ENCODE results near the gene STXBP6.
"Not testable (repeated sequence)": the region's sequence is repeated elsewhere in the genome, so short reads cannot be mapped to it uniquely, and the experiment has no call there.

STXBP6 gene

DNA sequence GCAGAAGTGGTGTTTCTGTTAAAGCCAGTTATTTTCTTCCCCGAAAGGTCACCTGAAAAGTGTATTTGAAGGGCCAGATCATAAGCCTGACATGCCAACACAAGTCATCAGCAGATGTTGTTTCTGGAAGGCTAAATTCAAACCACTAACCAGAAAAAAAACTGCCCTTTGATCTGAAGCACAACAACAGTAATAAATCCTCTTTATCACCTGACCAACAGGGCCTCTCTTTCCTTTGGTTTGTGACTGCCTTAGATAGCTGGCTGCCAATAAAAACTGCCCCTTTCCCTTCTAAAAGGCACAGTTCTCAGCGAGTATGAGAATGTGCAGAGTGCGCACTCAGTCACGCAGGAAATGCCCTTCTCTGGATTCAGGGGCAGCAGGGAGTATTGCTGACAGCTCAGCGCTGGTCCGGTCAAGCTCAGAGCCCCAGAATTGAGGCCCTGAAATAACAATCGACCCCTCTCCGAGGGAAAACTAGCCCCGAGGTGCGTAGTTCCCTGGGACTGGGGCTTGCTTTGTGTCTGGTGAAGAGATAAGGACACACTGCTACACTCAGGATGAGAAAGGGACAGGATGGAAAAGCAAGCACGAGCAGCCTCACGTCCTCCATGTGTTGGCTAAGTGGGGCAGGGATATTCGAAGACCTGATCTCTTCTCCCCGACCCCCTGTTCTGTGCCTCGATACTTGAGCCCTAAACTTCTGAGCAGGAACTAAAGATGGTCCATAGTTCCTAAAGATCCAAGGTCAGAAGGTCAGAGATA is 231.7 kb downstream of the STXBP6 start:
- no peak for DNase-seq

DNA sequence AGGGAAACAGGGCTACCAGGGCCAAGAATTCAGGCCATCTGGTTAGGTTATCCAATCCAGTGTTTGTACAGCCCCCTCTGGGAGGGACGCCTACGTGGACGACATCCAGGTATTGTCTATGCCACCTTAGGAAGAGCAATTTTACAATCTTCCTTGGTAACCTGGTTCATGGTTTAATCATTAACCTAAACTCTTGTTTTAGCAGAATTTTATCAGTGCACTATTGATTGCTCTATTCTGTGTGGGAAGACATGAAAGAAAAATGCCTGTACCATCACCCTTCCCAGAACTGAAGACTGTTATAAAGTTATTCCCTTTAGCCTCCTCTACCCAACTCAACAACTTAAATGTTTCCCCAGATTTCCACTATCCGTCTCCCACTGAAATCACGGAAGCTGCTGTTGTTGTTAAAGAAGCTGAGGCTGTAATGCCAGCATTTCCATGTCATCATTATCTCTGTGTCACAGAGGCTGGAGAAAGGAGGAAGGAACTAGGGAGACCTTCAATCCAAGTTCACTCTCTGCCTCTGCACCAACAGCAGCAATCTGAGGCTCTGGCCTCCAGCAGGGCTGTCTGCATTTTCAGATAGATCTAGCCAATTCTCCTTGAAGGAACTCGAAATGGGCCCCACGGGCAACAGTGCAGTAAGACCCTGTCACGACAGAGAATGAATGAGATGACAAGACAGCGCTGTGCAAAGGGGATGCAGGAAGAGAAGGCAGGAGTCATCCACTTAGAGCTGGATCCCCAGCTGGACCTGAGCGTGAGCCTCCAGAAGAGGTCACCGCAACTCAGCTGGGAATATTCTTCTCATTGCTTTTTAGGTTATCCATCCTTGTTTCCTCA is 232.5 kb downstream of the STXBP6 start:
- no peak for DNase-seq

GRCh38 chr14:24816929-24817211 is 233.1 kb downstream of the STXBP6 start:
- DNase-seq = no peak

DNA sequence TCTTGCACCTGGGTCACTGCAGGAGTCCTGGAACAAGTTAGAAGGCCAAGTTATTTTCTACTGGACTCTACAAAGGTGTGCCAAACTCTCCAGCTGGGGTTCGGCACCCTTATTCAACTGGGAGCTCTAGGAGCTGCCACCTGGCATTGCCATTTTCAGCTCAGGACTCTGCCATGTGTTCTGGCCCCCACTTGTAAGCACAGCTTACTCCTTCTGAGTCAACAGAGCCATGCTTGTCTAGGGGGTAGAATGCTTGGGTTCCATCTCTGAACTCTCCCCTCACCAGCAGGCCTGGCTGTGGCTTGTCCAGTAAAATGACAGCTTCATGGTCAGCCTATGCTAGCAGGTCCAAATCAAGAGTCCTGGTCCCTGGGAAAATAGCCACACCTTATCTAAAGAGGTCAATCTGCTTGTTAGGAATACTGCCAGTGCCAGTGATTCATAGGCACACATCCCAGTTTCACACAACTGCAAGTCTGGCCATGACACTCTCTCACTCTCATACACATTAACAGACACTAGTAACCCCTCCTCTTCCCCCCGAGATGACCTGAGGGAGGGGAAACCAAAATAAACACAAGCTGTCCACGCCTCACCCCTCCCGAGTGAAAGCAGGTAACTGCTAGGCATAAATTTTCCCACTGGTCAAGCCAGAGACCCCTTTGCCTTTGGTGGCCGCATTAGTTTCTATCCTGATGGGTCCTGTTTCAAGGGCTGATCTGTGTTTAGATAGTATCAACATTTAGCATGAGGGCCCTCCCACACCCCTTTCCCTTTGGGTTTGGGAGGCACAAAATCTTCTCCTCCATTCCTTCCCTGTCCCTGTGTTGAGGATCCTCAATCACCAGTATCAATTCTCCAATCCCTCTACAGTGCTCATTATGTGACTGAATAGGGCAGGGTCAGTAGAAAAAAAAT is 233.7 kb downstream of the STXBP6 start:
- no peak for DNase-seq

DNA sequence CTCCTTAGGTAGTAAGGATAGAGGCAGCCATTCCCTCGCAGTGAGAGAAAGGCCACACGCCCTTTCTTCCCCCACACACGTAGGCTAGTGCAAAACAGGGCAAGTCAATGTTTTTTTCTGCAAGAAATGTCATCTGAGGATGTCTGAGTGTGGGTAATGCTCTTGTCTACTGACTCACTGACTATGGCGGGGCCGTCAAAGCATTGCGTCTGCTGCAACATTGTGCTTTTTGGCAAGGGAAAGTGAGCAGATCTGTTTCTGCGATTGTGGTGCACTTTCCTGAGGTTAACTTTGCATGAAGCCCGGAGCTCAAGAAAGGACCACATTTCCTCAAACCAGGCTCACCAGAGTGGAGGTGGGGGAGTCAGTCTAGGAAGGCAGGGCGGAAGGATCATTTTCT is 234.4 kb downstream of the STXBP6 start:
- no peak for DNase-seq

GRCh38 chr14:24814944-24815343 is 235.0 kb downstream of the STXBP6 start:
- DNase-seq = no peak

GRCh38 chr14:24814346-24814745 is 235.6 kb downstream of the STXBP6 start:
- DNase-seq = no peak

- no peak for DNase-seq
Measured at GRCh38 chr14:24813819-24814259, 236.1 kb downstream of the STXBP6 start.

DNA sequence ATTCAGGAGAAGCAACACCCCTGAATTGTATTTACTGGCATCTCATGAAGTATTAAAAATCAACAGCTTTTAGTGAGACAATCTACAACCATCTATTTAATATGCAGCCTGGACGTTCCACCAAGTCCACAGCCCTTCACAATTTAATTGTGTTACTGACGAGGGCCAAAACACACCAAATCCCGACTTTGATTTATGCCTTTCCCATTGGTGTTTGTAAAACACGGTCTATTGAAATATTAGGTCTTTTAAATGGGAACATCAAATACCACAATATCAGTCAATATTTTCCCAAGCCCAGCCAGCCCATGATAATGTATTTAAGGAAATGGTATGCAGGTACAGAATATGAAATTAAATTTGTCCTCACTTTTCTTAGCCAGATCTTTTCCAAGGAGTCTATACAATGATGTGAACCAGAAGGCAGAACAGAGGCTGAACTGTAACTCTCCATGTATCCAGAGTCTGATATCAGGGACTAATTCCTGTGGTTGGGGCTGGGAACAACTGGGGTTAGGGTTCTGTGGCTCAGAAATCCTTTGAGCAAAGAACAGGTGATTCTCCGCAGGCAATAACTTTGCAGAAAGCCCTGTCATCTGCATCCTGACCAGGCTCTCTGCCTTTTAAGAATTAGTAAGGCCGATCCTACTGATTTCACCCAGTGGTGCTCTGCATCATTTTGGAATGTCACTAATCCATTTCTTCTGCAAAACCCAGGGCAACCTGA is 236.7 kb downstream of the STXBP6 start:
- DNase-seq = no peak

DNA sequence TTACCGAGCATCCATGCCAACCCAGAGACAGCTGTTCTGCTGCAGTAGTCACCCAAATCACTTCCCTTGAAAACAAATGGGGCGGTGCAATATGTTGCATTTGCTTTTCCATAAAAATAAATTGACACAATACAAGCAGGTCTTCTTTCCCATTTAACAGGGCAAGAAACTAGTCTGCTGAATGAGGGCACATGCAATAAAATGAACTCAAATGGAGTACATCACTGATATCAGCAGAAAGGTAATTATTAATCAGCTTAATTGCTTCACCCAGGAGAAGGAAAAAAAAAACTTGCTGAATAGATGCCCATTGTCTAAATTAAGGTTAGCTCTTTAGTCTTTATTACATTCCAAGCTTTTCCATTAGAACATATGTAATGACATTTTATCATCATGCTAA is 240.8 kb downstream of the STXBP6 start:
- no peak for DNase-seq

- DNase-seq = no peak
Measured at GRCh38 chr14:24808412-24808811, 241.5 kb downstream of the STXBP6 start.

GRCh38 chr14:24806061-24806678 is 243.8 kb downstream of the STXBP6 start:
- no peak for DNase-seq

GRCh38 chr14:24804552-24805212 is 245.3 kb downstream of the STXBP6 start:
- no peak for DNase-seq

GRCh38 chr14:24803933-24804494 is 245.9 kb downstream of the STXBP6 start:
- DNase-seq = no peak

DNA sequence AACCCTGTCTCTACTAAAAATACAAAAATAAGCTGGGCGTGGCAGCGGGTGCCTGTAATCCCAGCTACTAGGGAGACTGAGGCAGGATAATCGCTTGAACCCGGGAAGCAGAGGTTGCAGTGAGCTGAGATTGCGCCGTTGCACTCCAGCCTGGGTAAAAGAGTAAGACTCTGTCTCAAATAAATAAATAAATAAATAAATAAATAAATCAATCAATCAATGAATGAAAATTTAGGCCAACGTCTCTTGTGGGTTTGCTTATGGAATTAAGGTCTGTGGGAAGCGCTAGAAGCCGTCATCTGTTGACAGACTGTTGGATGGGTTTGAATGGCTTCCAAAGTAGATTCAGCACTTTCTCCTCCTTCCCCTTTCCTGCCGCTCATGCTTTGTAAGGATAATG is 246.5 kb downstream of the STXBP6 start:
- DNase-seq = not testable (repeated sequence)

DNA sequence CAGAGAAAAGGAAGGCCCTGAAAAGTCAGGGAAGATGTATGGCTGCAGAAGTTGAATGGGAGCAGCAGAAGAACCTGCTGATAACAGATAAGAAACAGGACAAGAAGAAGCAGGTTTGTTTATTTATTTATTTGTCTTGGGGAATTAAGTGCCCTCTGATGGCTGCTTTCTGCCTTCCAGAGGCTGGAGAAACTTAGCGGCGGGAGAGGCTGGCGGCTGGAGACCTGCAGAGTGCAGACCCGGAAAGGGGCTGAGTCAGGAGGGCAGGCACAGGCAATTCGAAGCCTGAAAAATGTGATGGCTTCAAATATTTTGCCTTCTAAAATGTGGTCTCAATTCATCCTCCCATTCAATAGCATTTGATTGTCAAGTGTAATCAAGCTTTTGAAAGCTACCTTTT is 247.7 kb downstream of the STXBP6 start:
- no peak for DNase-seq

DNA sequence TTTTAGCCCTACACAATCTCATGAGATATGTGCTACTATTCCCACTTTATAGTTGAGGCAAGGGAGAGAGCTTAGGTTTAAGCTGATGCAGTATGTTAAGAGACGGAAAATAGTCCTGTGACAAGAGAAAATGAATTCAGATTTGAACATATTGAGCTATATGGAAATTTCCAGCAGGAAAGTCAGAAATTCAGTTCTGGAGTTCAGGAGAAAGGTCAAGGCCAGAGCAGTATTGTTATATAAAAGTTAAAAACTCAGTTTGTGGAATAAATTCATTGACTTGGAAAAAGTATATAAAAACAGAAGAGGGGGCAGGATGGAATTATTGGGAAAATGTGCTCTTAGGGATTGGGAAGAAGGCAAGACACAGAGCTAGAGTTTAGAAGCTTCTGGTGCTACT is 248.9 kb downstream of the STXBP6 start:
- no peak for DNase-seq

DNA sequence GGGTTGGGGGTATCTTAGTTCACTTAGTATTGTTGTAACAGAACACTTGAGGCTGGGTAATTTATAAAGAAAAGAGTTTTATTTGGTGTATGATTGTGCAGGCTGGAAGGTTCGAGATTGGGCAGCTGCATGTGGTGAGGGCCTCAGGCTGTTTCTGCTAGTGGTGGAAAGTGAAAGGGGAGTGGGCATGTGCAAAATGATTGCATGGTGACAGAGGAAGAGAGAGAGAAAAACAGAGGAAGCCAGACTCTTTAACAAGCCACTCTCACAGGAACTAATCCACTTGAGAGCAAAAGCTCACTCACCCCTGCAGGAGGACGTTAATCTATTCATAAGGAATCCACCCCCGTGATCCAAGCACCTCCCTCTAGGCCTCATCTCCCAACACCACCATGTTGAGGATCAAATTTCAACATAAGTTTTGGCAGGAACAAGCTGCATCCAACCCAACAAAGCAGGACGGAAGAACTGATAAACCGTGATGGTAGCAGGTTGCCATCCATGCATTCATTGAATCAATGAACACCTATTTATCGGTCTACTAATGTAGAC is 251.0 kb downstream of the STXBP6 start:
- DNase-seq = no peak

GRCh38 chr14:24795406-24795805 is 254.5 kb downstream of the STXBP6 start:
- no peak for DNase-seq

DNA sequence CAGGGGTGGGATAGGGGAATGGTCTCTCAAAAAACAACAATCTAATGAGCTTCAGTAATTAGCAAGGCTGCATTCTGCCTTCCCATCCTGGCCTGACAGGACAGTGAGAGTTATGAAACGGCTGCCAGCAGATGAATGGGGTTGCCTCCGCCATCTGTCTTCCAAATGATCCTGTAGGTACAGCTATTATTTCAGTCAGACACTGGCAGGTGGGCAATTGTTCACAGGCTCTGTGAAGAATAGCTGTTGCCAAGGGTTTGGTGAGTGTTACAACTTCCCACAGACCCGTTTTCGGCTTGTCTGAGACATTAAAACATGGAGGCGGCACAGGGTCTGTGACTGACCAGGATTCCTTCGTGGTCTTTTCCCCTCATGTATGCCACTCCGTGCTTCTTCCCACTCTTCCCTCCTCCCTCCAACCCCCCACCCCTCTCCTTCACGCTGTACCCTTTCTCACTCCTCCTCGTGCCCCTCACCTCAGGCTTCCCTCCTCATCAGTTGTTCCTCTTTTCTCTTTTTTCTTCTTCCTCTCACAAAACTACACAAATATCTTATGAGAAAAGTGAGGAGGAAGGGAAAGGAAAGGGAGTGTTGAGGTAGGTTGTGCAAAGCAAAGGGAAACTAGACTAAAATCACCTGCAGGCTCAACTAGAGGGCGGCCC is 255.2 kb downstream of the STXBP6 start:
- DNase-seq = no peak

Data from stimulated activated naive CD4-positive, alpha-beta T cell treated with Interleukin-2 at 50 U/mL for 16 hours (primary cell).